Measurements from ENCODE around the gene YOD1.
"Not testable (repeated sequence)": the region's sequence is repeated elsewhere in the genome, so short reads cannot be mapped to it uniquely, and the experiment has no call there.

YOD1 gene

GRCh38 chr1:207052911-207053769 is 2.1 kb upstream of the YOD1 start, which contains the start of gene PFKFB2:
PFKFB2 (plus strand) TSS chr1:207053275; CDS start chr1:207054718, 1,443 bp downstream.
- Histone ChIP-seq H3K27ac (peak within 1 kb of the TSS; percentile 33 to 94 (median 88)), H3K4me3 (peak within 1 kb of the TSS; percentile 45 to 82 (median 57))

GRCh38 chr1:207050480-207051190 is 373 bp downstream of the YOD1 start:
- Histone ChIP-seq H3K27ac (peak overlapping the region; percentile 68 to 94 (median 89)), H3K4me3 (peak overlapping the region; percentile 73 to 91 (median 86))

- Histone ChIP-seq H3K27ac (peak overlapping the region; percentile 68 to 94 (median 89)), H3K4me3 (peak overlapping the region; percentile 73 to 91 (median 86))
These were observed 1.0 kb downstream of the YOD1 start for GRCh38 chr1:207049974-207050391.

- Histone ChIP-seq H3K4me3 (peak overlapping the region in 5 of 7 experiments; percentile 85 to 91 (median 87)), H3K27ac (peak overlapping the region in 9 of 21 experiments; percentile 88 to 93 (median 90))
These were observed 1.5 kb downstream of the YOD1 start for GRCh38 chr1:207049514-207049913.

- Histone ChIP-seq H3K27ac (peak overlapping the region in 3 of 21 experiments; percentile 89 to 93 (median 90)), H3K4me3 (peak overlapping the region in 1 of 7 experiments; percentile 85)
These were observed 2.0 kb downstream of the YOD1 start for GRCh38 chr1:207049054-207049453.

GRCh38 chr1:207048041-207048440 is 3.0 kb downstream of the YOD1 start:
- Histone ChIP-seq H3K4me3 (no peak overlapping the region), H3K27ac (no peak overlapping the region)

GRCh38 chr1:207047505-207047904 is 3.5 kb downstream of the YOD1 start:
- Histone ChIP-seq H3K27ac (no peak overlapping the region), H3K4me3 (no peak overlapping the region)

GRCh38 chr1:207045453-207045852 is 5.6 kb downstream of the YOD1 start:
- Histone ChIP-seq H3K27ac (no peak overlapping the region), H3K4me3 (no peak overlapping the region)

- not testable (repeated sequence) for H3K4me3 ChIP-seq, H3K27ac ChIP-seq
These were observed 9.6 kb downstream of the YOD1 start for GRCh38 chr1:207041397-207041796.

- H3K27ac ChIP-seq = no peak overlapping the region
- H3K4me3 ChIP-seq = no peak overlapping the region
These were observed 10.9 kb downstream of the YOD1 start for GRCh38 chr1:207040181-207040533.

- Histone ChIP-seq H3K4me3 (no peak overlapping the region), H3K27ac (no peak overlapping the region)
These were observed 11.4 kb downstream of the YOD1 start for GRCh38 chr1:207039380-207040180.

- Histone ChIP-seq H3K27ac (no peak overlapping the region), H3K4me3 (no peak overlapping the region)
These were observed 14.1 kb downstream of the YOD1 start for GRCh38 chr1:207036865-207037264.

- Histone ChIP-seq H3K4me3 (no peak overlapping the region), H3K27ac (no peak overlapping the region)
These were observed 15.0 kb downstream of the YOD1 start for GRCh38 chr1:207035877-207036551.

- Histone ChIP-seq H3K27ac (peak overlapping the region in 1 of 21 experiments; percentile 10), H3K4me3 (no peak overlapping the region)
These were observed 16.0 kb downstream of the YOD1 start for GRCh38 chr1:207034998-207035397.

GRCh38 chr1:207034208-207034607 is 16.8 kb downstream of the YOD1 start:
- Histone ChIP-seq H3K27ac (peak overlapping the region in 5 of 21 experiments; percentile 10 to 78 (median 66)), H3K4me3 (no peak overlapping the region)

- H3K4me3 ChIP-seq = no peak overlapping the region
- peak overlapping the region in 18 of 21 experiments; percentile 2 to 78 (median 48) for H3K27ac ChIP-seq
These were observed 17.7 kb downstream of the YOD1 start for GRCh38 chr1:207033302-207033701.

- peak within 1 kb of the TSS; percentile 14 to 93 (median 85) for H3K27ac ChIP-seq
- peak within 1 kb of the TSS; percentile 19 to 55 (median 31) for H3K4me3 ChIP-seq
These were observed 18.4 kb downstream of the YOD1 start, which contains the start of gene C1orf116 for GRCh38 chr1:207032528-207033017. C1orf116 (minus strand) TSS chr1:207032756; CDS start chr1:207027598, 5,158 bp downstream.

GRCh38 chr1:207031632-207032264 is 19.3 kb downstream of the YOD1 start:
- Histone ChIP-seq H3K4me3 (peak overlapping the region; percentile 19 to 55 (median 31)), H3K27ac (peak overlapping the region; percentile 14 to 93 (median 85))

Measured in skin epidermis (tissue), 12 donors.